Jurkat, Clone E6-1 (cell line): ENCODE measurements around the gene SYNGR1.

Experiments used
- DNase-seq: peaks from one replicate; pipeline ENCODE4 v3.0.0-alpha.2; 2011; ENCODE audit warnings: low read depth, low spot score
- H3K4me3 ChIP-seq: 2 replicates; pipeline ENCODE4 v1.5.1; 2011; ENCODE audit warnings: mild to moderate bottlenecking, low read length, control low read depth, moderate library complexity

Gene SYNGR1

DNA sequence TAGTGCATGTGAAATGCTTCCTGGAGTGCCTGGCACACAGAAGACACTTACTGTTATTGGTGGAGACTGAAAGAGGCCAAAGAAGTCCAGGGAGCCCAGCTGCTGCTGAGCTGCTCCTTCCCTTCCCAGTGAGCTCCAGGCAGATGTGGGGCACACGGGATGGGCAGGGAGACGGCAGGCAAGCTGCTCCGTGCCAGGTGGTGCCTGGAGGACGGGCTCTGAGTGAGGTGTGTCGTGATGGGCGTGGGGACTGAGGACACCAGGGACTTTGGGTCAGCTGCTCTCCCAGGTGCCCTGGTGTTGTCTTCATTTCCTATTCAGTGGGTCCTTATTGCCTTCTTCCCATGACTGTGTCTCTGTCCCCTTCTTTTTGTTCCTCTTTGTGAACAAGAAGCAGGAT lies 69.3 kb downstream of the SYNGR1 start:
- DNase-seq: no peak
- H3K4me3 ChIP-seq: no peak overlapping the region

DNA sequence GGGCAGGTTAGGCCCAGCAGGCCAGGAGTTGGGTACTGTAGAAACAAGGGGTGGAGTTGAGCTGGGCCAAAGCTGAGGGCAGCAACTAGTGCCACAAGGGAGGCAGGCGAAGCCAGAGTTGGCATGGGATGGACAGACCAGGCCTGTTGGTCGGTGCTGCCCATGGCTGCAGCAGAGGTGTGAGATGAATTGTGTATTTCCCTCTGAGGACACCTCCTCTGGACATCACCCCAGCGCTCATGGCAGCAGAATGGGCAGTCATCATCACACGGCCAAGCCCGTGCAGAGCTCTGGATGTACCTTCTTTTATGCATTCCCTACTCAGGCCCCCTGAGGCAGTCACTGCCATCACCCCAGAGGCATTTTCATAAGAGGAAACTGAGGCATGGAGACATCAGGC lies 70.1 kb downstream of the SYNGR1 start:
- DNase-seq: no peak
- no peak overlapping the region for H3K4me3 ChIP-seq

DNA sequence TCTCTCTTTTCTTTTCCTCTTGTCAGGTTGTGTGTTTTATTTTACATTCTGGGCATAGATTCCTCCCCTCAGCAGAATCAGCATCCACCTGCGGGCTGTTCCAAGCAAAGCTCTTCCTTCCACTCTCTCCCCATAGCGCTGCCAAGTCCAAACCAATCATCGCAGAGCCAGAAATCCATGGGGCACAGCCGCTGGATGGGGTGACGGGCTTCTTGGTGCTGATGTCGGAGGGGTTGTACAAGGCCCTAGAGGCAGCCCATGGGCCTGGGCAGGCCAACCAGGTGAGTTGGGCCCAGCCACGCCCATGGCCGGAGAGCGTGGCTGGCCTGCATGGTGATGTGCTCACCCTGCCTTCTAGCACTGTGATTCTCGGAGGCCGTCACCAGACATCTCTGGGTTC lies 71.9 kb downstream of the SYNGR1 start:
- DNase-seq: no peak
- no peak overlapping the region for H3K4me3 ChIP-seq

DNA sequence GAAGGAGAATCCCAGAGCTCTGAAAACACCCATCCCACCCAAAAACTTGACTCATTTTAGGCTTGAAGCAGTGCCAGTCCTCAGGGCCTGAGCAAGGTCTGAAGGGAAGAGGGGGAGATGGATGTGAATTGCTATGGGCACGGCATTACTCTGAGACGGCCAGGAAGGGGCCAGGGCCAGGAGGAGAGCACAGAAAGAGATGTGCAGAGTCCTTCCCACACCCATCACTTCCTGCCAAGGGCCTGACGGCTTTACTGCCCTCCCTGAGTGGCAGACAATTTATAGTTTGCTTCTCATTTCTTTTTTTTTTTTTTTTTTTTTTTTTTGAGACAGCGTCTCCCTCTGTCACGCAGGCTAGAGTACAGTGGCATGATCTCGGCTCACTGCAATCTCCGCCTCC lies 72.3 kb downstream of the SYNGR1 start:
- H3K4me3 ChIP-seq: no peak overlapping the region
- DNase-seq: no peak

DNA sequence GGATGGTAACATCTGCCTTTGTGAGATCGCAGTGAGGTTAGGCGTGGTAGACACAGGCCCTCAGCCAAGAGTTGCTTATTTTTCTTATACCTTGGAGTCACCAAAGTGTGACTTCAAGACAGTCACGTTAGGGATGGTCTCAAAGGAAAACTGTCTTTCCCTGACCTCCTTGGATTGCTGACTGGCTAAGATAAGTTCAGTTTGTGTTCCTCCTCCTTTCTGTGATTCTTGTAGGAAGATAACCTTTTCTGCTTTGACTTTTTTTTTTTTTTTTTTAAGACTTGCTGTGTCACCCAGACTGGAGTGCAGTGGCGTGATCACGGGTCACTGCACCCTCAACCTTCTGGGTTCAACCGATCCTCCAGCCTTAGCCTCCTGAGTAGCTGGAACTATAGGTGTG lies 72.9 kb downstream of the SYNGR1 start:
- H3K4me3 ChIP-seq: no peak overlapping the region
- no peak for DNase-seq

DNA sequence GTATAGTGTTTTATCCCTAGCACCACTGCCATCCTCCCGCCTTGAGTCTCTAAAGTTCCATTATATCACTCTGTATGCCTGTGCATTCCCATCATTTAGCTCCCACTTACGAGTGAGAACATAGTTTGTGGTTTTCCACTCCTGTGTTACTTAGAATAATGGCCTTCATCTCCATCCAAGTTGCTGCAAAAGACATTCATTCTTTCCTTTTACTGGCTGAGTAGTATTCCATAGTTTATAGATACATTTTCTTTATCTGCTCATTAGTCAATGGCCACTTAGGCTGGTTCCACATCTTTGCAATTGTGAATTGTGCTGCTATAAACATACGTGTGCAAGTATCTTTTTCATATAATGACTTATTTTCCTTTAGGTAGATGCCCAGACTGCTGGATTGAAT lies 74.2 kb downstream of the SYNGR1 start:
- H3K4me3 ChIP-seq: no peak overlapping the region
- DNase-seq: no peak

DNA sequence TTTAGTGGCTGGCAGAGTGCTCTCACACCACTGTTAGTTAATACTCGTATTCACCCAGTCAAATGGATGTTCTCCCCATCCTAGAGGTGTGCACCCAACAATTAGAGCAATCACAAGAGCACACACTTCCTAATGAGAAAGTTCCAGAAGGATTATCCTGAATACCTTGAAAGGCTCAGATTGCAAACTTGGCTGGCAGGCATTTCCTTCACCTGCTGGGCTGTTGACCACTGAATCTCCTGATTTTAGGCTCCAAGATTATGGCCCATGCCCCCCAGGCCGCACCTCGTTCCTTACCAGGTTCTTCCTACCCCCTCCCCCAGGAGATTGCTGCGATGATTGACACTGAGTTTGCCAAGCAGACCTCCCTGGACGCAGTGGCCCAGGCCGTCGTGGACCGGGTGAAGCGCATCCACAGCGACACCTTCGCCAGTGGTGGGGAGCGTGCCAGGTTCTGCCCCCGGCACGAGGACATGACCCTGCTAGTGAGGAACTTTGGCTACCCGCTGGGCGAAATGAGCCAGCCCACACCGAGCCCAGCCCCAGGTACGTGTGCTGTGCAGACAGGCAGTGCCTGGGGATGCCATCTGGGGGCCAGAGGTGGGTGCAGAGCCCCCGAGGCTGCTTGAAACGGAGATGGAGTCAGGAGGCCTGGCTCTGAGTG lies 76.7 kb downstream of the SYNGR1 start:
- H3K4me3 ChIP-seq: no peak overlapping the region
- DNase-seq: no peak

DNA sequence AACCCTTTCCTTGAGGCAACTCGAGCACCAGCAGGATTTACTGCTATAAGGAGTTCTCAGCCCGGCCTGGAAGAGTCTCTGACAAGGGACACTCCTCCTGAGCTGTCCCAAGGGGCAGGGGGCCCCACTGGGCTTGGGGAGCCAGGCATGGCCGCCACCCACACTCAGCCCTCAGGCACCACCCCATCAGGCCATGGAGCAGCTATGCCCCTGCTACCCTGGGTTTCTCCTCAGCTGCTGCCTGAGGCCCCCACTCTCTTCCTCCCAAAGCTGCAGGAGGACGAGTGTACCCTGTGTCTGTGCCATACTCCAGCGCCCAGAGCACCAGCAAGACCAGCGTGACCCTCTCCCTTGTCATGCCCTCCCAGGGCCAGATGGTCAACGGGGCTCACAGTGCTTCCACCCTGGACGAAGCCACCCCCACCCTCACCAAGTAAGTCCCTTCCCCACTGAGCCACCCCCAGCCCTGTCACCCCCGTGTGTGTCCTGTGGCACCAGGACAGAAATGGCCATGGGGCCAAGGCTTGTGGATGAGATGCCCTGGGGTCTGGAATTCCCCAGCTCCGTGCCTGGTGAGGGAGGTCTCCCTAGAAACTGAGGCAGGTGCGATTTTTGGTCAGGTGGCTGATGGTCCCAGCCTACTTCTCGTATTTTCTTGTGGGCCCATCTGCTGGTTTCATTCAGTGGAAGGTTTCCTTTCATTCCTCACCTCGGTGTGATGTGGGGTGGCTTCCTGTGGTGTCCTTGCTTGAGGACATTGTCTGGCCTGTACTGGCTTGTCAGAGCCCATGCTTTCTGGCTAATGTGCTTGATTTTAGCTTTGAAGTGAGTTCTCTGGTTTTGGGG lies 78.2 kb downstream of the SYNGR1 start:
- DNase-seq: no peak
- H3K4me3 ChIP-seq: no peak overlapping the region

DNA sequence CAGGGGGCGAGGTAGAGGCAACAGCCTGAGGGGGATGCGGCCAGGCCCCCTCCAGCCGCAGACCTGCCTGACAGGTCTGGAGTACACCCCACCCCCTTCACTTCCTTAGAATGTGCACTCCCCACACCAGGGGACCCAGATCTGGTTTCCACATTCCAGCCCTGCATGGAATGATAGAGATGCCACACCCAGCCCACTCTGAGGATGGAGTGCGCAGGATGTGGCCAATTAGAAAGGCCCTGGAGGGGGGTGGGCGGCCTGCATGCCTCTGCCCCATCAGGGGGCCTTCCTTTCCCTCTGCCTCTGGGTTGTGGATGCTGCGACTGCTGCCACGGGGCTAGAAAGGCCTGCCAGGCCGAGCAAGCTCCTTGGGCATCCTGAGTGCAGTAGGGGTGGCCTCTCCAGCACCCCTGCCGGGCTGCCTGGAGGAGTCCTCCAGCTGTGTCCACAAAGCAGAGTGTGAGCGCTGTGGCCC lies 78.8 kb downstream of the SYNGR1 start:
- DNase-seq: no peak
- no peak overlapping the region for H3K4me3 ChIP-seq

DNA sequence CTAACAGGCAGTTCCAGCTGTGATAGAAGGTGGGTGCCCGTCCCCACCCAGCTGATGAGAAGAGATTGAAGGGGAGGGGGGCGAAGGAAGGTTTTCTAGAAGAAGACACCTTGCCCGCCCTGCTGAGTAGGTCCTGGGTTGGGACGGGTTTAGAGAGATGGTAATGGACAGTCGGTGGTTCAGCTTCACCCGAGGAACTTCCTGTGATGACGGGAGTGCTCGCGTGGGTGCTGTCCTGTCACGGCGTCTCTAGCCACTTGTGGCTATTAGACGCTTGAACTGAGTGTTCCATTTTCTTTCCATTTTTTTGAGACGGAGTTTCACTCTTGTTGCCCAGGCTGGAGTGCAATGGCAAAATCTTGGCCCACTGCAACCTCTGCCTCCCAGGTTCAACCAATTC lies 79.4 kb downstream of the SYNGR1 start:
- H3K4me3 ChIP-seq: no peak overlapping the region
- DNase-seq: no peak

DNA sequence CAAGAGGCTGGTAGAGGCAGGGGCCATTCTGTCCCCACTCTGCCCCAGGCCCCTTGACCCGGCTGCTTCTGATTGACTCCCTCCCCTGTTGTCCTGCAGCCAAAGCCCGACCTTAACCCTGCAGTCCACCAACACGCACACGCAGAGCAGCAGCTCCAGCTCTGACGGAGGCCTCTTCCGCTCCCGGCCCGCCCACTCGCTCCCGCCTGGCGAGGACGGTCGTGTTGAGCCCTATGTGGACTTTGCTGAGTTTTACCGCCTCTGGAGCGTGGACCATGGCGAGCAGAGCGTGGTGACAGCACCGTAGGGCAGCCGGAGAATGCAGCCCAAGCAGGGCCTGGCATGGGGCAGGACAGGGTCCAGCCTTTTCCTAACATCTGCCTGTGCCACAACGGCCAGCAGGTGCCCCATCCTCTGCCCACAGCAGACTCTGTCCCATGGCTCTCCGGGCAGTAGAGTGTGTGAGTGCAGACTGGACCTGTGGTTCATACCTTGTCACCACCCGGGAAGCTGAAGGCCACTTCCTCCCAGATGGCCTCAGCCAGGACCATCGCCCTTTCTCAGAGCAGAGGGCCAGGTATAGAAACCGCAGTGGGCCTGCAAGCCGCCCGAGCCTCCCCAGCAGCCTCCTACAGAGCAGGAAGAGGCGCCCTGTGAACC lies 80.3 kb downstream of the SYNGR1 start:
- DNase-seq: no peak
- no peak overlapping the region for H3K4me3 ChIP-seq

DNA sequence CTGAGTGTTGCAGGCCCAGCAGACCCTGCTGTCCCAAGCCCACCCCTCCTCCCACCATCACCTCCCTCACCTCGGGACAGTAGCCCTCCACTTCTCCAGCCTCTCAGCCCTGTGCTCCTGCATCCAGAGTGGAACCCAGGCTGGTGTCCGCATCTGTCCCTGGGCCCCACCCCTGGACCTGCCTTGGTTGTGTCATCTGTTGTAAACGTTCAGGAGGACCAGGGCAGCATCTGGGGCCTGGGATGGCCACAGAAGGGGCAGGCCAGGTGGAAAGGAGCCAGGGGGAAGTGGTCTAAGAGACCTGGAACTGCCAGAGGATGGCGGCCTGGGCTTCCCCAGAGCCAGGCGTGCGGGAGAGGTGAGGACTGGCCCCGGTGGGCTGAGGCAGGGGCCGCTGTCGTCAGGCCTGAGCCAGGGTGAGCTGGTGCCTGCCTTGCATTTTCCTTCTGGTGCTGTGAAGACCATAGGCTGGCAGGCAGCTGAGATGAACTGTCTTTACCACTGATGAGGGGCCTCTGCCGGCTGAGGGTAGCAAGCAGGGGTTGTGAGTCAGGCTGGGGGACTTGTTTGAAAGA lies 80.9 kb downstream of the SYNGR1 start:
- H3K4me3 ChIP-seq: no peak overlapping the region

DNA sequence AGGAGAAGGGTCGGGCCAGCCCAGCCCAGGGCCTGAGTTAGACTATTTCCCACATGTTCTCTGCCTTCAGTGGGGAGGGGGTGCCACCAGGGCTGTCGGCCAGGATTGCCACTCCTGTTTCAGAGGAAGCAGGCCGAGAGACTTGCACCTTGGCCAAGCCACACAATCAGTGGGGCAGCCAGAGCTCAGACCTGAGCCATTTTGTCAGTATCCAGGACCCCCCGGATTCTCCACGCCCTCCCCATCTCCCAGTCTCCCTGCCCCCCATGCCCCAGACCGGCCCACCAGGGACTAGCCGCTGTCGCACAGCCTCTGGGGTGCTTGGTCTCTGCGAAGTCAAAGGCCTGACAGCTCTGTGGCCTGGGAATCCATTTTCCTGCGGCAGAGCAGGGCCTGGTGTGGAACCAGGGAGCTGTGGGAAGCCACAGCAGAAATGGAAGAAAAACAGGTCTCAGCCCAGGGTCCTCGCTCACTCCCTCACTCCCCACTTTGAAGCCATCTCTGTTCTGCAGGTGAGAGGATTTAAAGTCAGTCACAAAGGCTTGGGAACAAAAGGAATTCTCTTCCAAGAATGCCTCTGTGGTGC lies 81.5 kb downstream of the SYNGR1 start:
- no peak for DNase-seq
- no peak overlapping the region for H3K4me3 ChIP-seq

More for the DNA sequence above, 80.9 kb downstream of the SYNGR1 start:
- DNase-seq: no peak

DNA sequence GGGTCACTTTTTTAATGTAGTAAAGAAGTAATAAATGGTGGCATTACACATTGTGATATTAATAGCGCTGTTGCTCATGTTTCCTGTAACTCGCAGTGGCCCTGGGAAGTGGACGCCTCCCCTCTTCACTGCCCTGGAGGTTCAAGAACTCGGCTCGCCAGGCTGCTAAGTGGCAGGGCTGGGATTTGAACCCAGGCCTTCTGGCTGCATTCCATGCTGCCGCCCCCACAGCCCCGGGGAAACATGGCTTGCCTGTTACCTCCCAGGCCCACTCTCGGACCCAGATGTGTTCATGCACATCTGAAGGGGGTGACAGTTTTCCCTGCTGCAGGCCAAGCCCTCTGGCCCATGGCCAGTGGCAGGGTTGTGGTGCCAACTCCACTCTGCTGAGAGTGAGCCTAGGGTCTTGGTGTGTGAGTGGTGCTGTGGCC lies 82.0 kb downstream of the SYNGR1 start:
- DNase-seq: no peak
- H3K4me3 ChIP-seq: no peak overlapping the region

DNA sequence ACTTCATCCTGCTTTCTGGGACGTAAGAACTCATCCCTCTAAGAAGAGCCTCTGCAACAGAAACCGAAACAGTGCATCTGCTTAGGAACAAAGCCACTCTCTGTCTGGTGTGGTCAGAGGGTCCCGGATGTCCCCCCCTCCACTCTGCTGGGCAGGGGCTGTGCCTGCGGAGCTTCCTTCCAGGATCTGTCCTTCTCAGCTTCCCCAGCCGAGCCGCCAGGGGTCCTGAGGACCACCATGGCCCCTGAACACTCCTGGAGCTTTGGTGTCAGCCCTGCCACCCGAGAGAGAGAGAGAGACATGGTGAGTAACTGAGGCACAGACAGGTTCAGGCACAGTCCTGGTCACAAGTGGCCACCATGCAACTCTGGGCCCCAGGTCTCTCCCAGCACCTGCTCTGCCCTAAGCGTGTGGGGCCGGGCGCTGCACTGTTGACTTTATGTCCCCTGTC lies 82.6 kb downstream of the SYNGR1 start:
- H3K4me3 ChIP-seq: no peak overlapping the region
- no peak for DNase-seq

DNA sequence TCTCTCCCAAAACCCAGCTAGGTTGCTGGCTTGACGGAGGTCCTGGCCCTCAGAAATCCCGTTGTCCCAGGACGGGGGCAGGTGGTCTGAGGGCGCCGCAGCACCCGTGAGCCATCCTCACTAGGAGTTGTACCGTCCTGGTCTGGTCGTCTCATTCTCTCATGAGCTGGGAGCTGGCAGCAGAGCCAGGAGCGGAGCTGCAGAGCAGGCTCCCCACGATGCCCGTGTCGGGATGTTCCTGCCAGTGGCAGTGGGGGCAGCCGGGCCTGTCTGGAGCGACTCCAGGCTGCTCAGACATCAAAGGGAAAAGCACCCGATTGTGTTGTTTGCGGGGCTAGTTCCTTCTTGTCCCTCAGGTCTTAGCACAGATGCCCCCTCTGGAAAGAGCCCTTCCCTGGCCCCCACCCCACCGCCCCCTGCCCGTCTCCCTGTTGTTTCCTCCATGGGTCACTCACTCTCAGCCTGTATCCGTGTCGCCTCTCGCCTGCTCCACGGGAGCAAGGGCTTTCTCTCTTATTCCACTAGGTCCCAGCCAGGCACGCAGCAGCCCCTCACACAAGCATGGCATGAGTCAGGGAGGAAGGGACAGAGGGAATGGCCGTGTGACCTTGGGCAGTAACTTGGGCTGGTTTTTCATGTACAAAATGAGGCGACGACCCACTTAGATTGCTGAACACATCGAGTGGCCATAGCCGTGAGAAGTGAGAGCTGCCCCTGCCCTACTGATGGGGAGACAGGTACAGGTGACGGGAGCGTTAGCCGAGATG lies 83.9 kb downstream of the SYNGR1 start:
- DNase-seq: no peak
- H3K4me3 ChIP-seq: no peak overlapping the region

DNA sequence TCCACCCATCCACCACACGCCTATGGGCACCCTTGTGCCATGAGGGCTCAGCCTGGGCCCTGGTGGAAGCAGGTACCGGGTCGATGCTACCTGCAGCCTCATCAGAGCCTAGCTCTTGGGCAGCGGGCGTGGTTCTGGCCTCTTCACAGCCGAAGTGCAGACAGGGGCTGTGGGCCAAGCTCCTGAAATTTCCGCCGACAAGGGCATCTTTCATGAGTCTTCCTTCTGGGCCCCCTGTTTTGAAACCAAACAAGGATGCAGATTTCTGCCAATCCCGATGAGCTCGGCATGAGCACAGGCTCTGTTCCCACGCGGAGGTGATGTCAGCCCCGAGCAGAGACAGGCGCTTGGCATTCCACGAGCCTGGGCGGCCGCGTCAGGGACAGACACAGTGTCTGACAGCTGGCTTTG lies 84.5 kb downstream of the SYNGR1 start:
- H3K4me3 ChIP-seq: no peak overlapping the region
- no peak for DNase-seq

DNA sequence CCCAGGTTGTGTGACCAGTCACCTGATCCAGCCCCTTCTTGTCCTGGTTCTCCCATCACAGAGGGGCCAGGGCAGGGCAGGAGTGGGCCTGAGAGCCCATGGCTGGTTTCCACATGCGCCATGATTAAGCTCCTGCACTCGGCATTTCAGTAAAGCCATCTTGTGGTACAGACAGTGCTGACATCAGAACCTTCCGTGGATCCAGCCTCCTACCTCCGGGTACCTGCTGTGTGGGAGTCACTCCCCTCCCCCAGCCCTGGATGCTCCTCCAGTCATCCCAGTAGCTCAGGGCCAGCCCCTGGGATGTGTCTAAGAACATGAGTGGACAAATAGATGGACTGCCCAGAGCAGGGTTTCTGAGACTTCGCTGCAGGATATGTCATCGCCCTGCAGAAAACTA lies 84.9 kb downstream of the SYNGR1 start:
- no peak for DNase-seq
- H3K4me3 ChIP-seq: no peak overlapping the region
